H1 (cell line): ENCODE results near the gene RNF130. TPM values are rescaled to one million over a fixed set of nuclear protein-coding genes. Genes with fewer than 3 reads are reported as not detected.

Experiments used
- CTCF ChIA-PET: fragments of 300-600 bp; sonication (Branson Sonifier 250); formaldehyde crosslinking; loops from one replicate; lab custom pipeline; 2021; ENCODE audit not compliant: partially characterized antibody; lab: Charles Lee
- POLR2A ChIA-PET: fragments of 300-600 bp; sonication (Branson Sonifier 250); formaldehyde crosslinking; loops from one replicate; lab custom pipeline; 2021; ENCODE audit warnings: inconsistent platforms; ENCODE audit not compliant: partially characterized antibody; lab: Charles Lee
- DNase-seq, 2 experiments: peaks; one replicate each; pipeline versions ENCODE4 v3.0.0 to v3.0.0-alpha.2; 2010 to 2022; ENCODE audit warnings: low spot score in 2 of 2, low read depth in 1 of 2, mixed read lengths in 1 of 2
- FAIRE-seq: peaks from 2 replicates; lab custom pipeline; 2011; peaks lifted over from hg19 to GRCh38; lab: Jason Lieb, UNC
- H2AFZ ChIP-seq: 2 replicates; pipeline ENCODE4 v1.8.1; 2012; ENCODE audit warnings: low read length, inconsistent platforms
- H2AK5ac ChIP-seq: 2 replicates; pipeline ENCODE4 v1.6.1; 2013; ENCODE audit warnings: low read depth, low read length
- H2BK120ac ChIP-seq: replicated peaks from 2 replicates; pipeline ENCODE3; 2013; ENCODE audit warnings: low read depth, low read length, inconsistent platforms
- H2BK12ac ChIP-seq: 2 replicates; pipeline ENCODE4 v1.6.1; 2013; ENCODE audit warnings: low read depth, low read length
- H2BK15ac ChIP-seq: 2 replicates; pipeline ENCODE4 v1.6.1; 2013; ENCODE audit warnings: low read length
- H2BK20ac ChIP-seq: 2 replicates; pipeline ENCODE4 v1.6.1; 2013; ENCODE audit warnings: low read length
- H2BK5ac ChIP-seq: 2 replicates; pipeline ENCODE4 v1.6.1; 2013; ENCODE audit warnings: low read depth, low read length
- H3K14ac ChIP-seq: 2 replicates; pipeline ENCODE4 v1.6.1; 2013; ENCODE audit warnings: inconsistent platforms; ENCODE audit not compliant: insufficient read length
- H3K18ac ChIP-seq: 2 replicates; pipeline ENCODE4 v1.6.1; 2013; ENCODE audit warnings: low read length; ENCODE audit errors: extremely low read depth
- H3K23ac ChIP-seq: 2 replicates; pipeline ENCODE4 v1.6.1; 2013; ENCODE audit warnings: inconsistent platforms; ENCODE audit not compliant: insufficient read length
- H3K23me2 ChIP-seq: 2 replicates; pipeline ENCODE4 v1.6.1; 2013; ENCODE audit warnings: low read depth, low read length
- H3K27ac ChIP-seq: 2 replicates; pipeline ENCODE4 v1.6.1; 2011; ENCODE audit warnings: low read depth, low read length, inconsistent platforms
- H3K27me3 ChIP-seq, 4 experiments: replicated peaks in 1 of 4; 1 replicate in 1 of 4; 2 replicates in 3 of 4; pipeline versions ENCODE4 v1.6.1 to v1.8.1; 2011 to 2013; ENCODE audit warnings: low read length in 3 of 4, mild to moderate bottlenecking in 3 of 4, inconsistent platforms in 2 of 4, mixed read lengths in 2 of 4, moderate library complexity in 1 of 4; ENCODE audit not compliant: control insufficient read depth in 3 of 4, insufficient read depth in 3 of 4; ENCODE audit errors: extremely low read depth in 1 of 4
- H3K36me3 ChIP-seq, 4 experiments: 2 replicates each; pipeline versions ENCODE4 v1.6.1 to v1.8.1; 2011 to 2013; ENCODE audit warnings: mild to moderate bottlenecking in 4 of 4, low read length in 3 of 4, moderate library complexity in 2 of 4, control low read depth in 1 of 4, inconsistent platforms in 1 of 4; ENCODE audit not compliant: insufficient read depth in 4 of 4, control insufficient read depth in 2 of 4
- H3K4ac ChIP-seq: replicated peaks from 2 replicates; pipeline ENCODE3; 2013; ENCODE audit warnings: low read length, low read depth, mixed read lengths, inconsistent platforms; ENCODE audit not compliant: insufficient read length
- H3K4me1 ChIP-seq, 4 experiments: replicated peaks in 1 of 4; 1 replicate in 1 of 4; 2 replicates in 3 of 4; pipeline versions ENCODE4 v1.6.1 to v1.8.1; 2011 to 2013; ENCODE audit warnings: low read length in 3 of 4, inconsistent platforms in 2 of 4, mixed read lengths in 1 of 4; ENCODE audit not compliant: insufficient read depth in 4 of 4, control insufficient read depth in 3 of 4
- H3K4me2 ChIP-seq, 2 experiments: 2 replicates each; pipeline versions ENCODE4 v1.6.1 to v1.8.1; 2011 to 2013; ENCODE audit warnings: low read depth in 2 of 2, low read length in 2 of 2, control low read depth in 1 of 2, inconsistent platforms in 1 of 2, mild to moderate bottlenecking in 1 of 2; ENCODE audit not compliant: insufficient read depth in 1 of 2
- H3K4me3 ChIP-seq, 4 experiments: fragments of 200-600, 300-600 bp in 1 of 4; sonication (generic), shearing (Covaris generic), sonication (Bioruptor Twin) in 1 of 4; 2 replicates each; pipeline versions ENCODE4 v1.5.1 to v1.8.1; 2011 to 2016; ENCODE audit warnings: low read length in 4 of 4, low read depth in 3 of 4, control low read depth in 2 of 4, inconsistent platforms in 2 of 4, mild to moderate bottlenecking in 2 of 4, mixed read lengths in 1 of 4, moderate library complexity in 1 of 4; ENCODE audit not compliant: insufficient read depth in 2 of 4; ENCODE audit errors: extremely low read depth in 1 of 4
- H3K56ac ChIP-seq: replicated peaks from 2 replicates; pipeline ENCODE3; 2013; ENCODE audit warnings: low read depth, mild to moderate bottlenecking, mixed read lengths, low read length, inconsistent platforms; ENCODE audit not compliant: insufficient read length
- H3K79me1 ChIP-seq: 2 replicates; pipeline ENCODE4 v1.6.1; 2013; ENCODE audit warnings: low read depth, low read length, control low read depth
- H3K79me2 ChIP-seq, 2 experiments: 2 replicates each; pipeline versions ENCODE4 v1.6.1 to v1.8.1; 2012 to 2013; ENCODE audit warnings: low read length in 2 of 2, mild to moderate bottlenecking in 2 of 2, inconsistent platforms in 1 of 2; ENCODE audit not compliant: insufficient read depth in 2 of 2, control insufficient read depth in 1 of 2
- H3K9ac ChIP-seq, 4 experiments: replicated peaks in 1 of 4; 1 replicate in 1 of 4; 2 replicates in 3 of 4; pipeline versions ENCODE4 v1.6.1 to v1.8.1; 2011 to 2013; ENCODE audit warnings: low read depth in 3 of 4, low read length in 3 of 4, control low read depth in 2 of 4, mild to moderate bottlenecking in 2 of 4, moderate library complexity in 2 of 4, inconsistent platforms in 1 of 4; ENCODE audit errors: extremely low read depth in 1 of 4
- H3K9me3 ChIP-seq, 2 experiments: 2 replicates each; pipeline versions ENCODE4 v1.6.1 to v1.8.1; 2012 to 2013; ENCODE audit warnings: mild to moderate bottlenecking in 2 of 2, moderate library complexity in 2 of 2, control low read depth in 1 of 2, inconsistent platforms in 1 of 2, low read depth in 1 of 2, low read length in 1 of 2, mixed read lengths in 1 of 2; ENCODE audit not compliant: insufficient read depth in 2 of 2
- H4K20me1 ChIP-seq, 2 experiments: replicated peaks in 1 of 2; 2 replicates each; pipeline versions ENCODE3 to v1.8.1; 2011 to 2013; ENCODE audit warnings: inconsistent platforms in 2 of 2, low read length in 2 of 2, mild to moderate bottlenecking in 1 of 2; ENCODE audit not compliant: insufficient read depth in 2 of 2, control insufficient read depth in 1 of 2
- H4K5ac ChIP-seq: 2 replicates; pipeline ENCODE4 v1.6.1; 2013; ENCODE audit warnings: low read length, low read depth, mixed read lengths, inconsistent platforms; ENCODE audit not compliant: insufficient read length
- H4K8ac ChIP-seq: 2 replicates; pipeline ENCODE4 v1.8.0; 2013; ENCODE audit warnings: mild to moderate bottlenecking, moderate library complexity, low read length, inconsistent platforms; ENCODE audit not compliant: insufficient read depth; ENCODE audit errors: extremely low read depth
- H4K91ac ChIP-seq: replicated peaks from 2 replicates; pipeline ENCODE3; 2013; ENCODE audit warnings: low read length, mixed read lengths, inconsistent platforms; ENCODE audit not compliant: insufficient read length
- JUN ChIP-seq: IDR thresholded peaks from 2 replicates; pipeline ENCODE4 v1.6.1; 2011; ENCODE audit warnings: low read depth, mild to moderate bottlenecking, improper control_type of control experiment, low read length
- SP1 ChIP-seq: IDR thresholded peaks from 2 replicates; pipeline ENCODE4 v1.6.1; 2011; ENCODE audit warnings: low read depth, low read length
- WGBS, 2 experiments: shearing (Covaris generic) in 1 of 2; methylation state at CpG; one replicate each; pipeline versions ENCODE4 v1.1.6 to v1.1.7; 2013 to 2015; ENCODE audit warnings: low lambda C conversion rate in 2 of 2, mixed read lengths in 2 of 2, inconsistent platforms in 1 of 2, low coverage in 1 of 2, missing lambda C conversion rate in 1 of 2; ENCODE audit not compliant: insufficient replicate concordance in 2 of 2, insufficient coverage in 1 of 2, insufficient read length in 1 of 2; ENCODE audit errors: extremely low coverage in 1 of 2, missing lambda C conversion rate in 1 of 2; 5-methylcytosine and 5-hydroxymethylcytosine counted together
- polyA plus RNA-seq, 7 experiments: library from polyadenylated mRNA; depleted of rRNA in 3 of 7; stranded (reverse) in 5 of 7; unstranded in 2 of 7; fragments of >200 nt in 5 of 7; fragments of 200-250 nt in 2 of 7; gene quantifications; 1 replicate in 5 of 7; 2 replicates in 1 of 7; 4 replicates in 1 of 7; pipeline versions ENCODE4 v1.2.1 to v1.2.3, GENCODE V29; 2011 to 2013; ENCODE audit warnings: missing spikeins in 2 of 7, mixed read lengths in 2 of 7
- total RNA-seq: library from RNA; stranded (reverse); fragmentation: NEBNext Ultra II Directional; extraction: Animal tissue kit (Norgen Biotek cat#: 25700); gene quantifications from 2 replicates; pipeline ENCODE4 v1.2.1, GENCODE V29; 2021

The RNF130 gene
- total and polyA plus RNA-seq, 2 of the 8 experiments (the other 6 are each of a cell fraction or from before 2014, with no cell fraction given): 65.1 to 70.0 TPM

DNA sequence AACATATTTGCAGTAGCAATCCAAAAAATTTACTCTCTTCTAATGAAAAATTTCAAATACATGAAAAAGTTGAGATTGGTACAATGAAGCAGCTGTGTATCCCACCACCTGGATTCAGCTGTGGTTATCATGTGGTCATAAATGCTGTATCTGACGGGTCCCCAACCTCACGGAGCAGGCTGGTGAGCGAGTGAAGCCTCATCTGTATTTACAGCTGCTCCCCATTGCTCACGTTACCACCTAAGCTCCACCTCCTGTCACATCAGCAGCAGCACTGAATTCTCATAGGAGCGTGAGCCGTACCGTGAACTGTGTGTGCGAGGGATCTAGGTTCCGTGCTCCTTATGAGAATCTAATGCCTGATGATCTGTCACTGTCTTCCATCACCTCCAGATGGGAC is 6.8 kb upstream of the RNF130 start:
- H2BK20ac ChIP-seq: no peak overlapping the region
- peaks cover 3 to 13% (median 6%) of the 10 kb centered on the region in 4 experiments for H3K4me1 ChIP-seq
- no peak overlapping the region for H2BK120ac ChIP-seq
- no peak overlapping the region for H2AFZ ChIP-seq
- H4K5ac ChIP-seq: no peak overlapping the region
- FAIRE-seq: no peak
- H3K27ac ChIP-seq: no peak overlapping the region
- H3K4me3 ChIP-seq: no peak overlapping the region
- H3K27me3 ChIP-seq: peaks cover 0 to 8% (median 7%) of the 10 kb centered on the region in 4 experiments; a peak in 4 of 7 replicates
- H2AK5ac ChIP-seq: no peak overlapping the region; the same call in 1 of the 2 replicates
- no peaks in the 10 kb centered on the region for H3K23me2 ChIP-seq
- peaks cover 3 to 7% of the 10 kb centered on the region in 2 experiments for H3K9me3 ChIP-seq
- no peak overlapping the region for H3K56ac ChIP-seq
- H4K91ac ChIP-seq: no peak overlapping the region
- H3K36me3 ChIP-seq: no peaks in the 10 kb centered on the region
- no peaks in the 10 kb centered on the region for H3K79me1 ChIP-seq
- no peak overlapping the region for H3K23ac ChIP-seq
- 91% methylated on average over 9 of the region's 9 CpGs; no CpG with 5 or more reads in 1 of the 2 experiments for WGBS, 2 experiments
- no peak overlapping the region; the same call in 1 of the 2 replicates for H2BK12ac ChIP-seq
- H2BK5ac ChIP-seq: no peak overlapping the region
- H3K9ac ChIP-seq: no peak overlapping the region
- TF ChIP-seq SP1 (no peak), JUN (no peak)
- H3K14ac ChIP-seq: no peak overlapping the region
- no peak overlapping the region for H3K4ac ChIP-seq
- no peak overlapping the region for H4K8ac ChIP-seq
- H3K18ac ChIP-seq: no peak overlapping the region
- ChIA-PET CTCF (interaction anchor here (1.8 kb wide), 1 partner anchor 25 kb away, joined by 4 read pairs; no protein-coding TSS in a partner anchor), POLR2A (no interaction called here)
- no peaks in the 10 kb centered on the region for H3K79me2 ChIP-seq
- H4K20me1 ChIP-seq: no peaks in the 10 kb centered on the region
- no peak overlapping the region for H3K4me2 ChIP-seq
- DNase-seq: no peak
- 0 out of 2 replicates have a peak overlapping the region, but pooled peaks have one; percentile 67 for H2BK15ac ChIP-seq
